ENCODE results near the gene RSPO3.

DNA sequence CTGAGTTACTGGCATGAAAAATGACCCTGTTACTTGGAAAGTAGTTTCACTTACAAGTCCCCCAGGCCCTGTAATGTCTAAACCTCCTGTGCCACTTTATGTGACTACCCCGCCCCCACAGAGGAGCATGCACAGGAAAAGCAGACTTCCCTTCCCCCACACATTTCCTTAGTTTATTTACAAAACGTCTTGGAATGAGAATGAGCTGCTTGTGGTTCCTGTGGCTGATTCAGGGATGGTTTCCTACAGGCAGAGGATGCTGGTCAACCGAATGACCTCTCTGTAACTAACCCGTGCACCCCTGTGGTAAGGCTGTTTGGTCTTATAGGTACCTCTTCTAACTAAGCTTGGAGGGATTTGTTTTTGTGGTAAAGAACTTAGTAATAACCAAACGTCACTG lies 28.5 kb downstream of the RSPO3 start:
- TF ChIP-seq, protein P1, sequence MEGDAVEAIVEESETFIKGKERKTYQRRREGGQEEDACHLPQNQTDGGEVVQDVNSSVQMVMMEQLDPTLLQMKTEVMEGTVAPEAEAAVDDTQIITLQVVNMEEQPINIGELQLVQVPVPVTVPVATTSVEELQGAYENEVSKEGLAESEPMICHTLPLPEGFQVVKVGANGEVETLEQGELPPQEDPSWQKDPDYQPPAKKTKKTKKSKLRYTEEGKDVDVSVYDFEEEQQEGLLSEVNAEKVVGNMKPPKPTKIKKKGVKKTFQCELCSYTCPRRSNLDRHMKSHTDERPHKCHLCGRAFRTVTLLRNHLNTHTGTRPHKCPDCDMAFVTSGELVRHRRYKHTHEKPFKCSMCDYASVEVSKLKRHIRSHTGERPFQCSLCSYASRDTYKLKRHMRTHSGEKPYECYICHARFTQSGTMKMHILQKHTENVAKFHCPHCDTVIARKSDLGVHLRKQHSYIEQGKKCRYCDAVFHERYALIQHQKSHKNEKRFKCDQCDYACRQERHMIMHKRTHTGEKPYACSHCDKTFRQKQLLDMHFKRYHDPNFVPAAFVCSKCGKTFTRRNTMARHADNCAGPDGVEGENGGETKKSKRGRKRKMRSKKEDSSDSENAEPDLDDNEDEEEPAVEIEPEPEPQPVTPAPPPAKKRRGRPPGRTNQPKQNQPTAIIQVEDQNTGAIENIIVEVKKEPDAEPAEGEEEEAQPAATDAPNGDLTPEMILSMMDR (conservative IDR thresholded peaks at IDR 0.05 in 1 of 2, IDR thresholded peaks at IDR 0.05 in 1 of 2; ENCODE audit: low read depth in 1 of 2, low read length in 2 of 2): no peak
- TF ChIP-seq EZH2 (IDR thresholded peaks at IDR 0.05; ENCODE audit: low read length, missing control alignments): no peak
